ENCODE data around the gene MPZL3. TPM values are rescaled to one million over a fixed set of nuclear protein-coding genes. Genes with fewer than 3 reads are reported as not detected.

Gene MPZL3
- total RNA-seq, 2 experiments from 2014 or later: 20.4 to 28.4 TPM

GRCh38 chr11:118263112-118263511 is 10.9 kb upstream of the MPZL3 start:
- ATAC-seq (no peak), DNase-seq (no peak)
- CTCF ChIA-PET: interaction anchor here (0.6 to 6.2 kb wide), 6 partner anchors 16 to 748 kb away, joined by 3 to 59 read pairs (median 4); no protein-coding TSS in a partner anchor
- no peak overlapping the region for H3K27ac Mint-ChIP-seq
- no peaks in the 10 kb centered on the region for H3K9me3 Mint-ChIP-seq (ENCODE audit: low read depth)
- peaks cover 46% of the 10 kb centered on the region for H3K4me1 Mint-ChIP-seq
- H3K4me3 Mint-ChIP-seq: peak overlapping the region; percentile 69
- H3K27me3 Mint-ChIP-seq: peaks cover 16% of the 10 kb centered on the region
- peaks cover 5% of the 10 kb centered on the region for H3K36me3 Mint-ChIP-seq

GRCh38 chr11:118260353-118260752 is 8.2 kb upstream of the MPZL3 start:
- Mint-ChIP-seq H3K36me3 (peaks cover 5% of the 10 kb centered on the region), H3K27ac (no peak overlapping the region), H3K4me3 (no peak overlapping the region), H3K4me1 (peaks cover 45% of the 10 kb centered on the region), H3K9me3 (ENCODE audit: low read depth) (no peaks in the 10 kb centered on the region), H3K27me3 (peaks cover 12% of the 10 kb centered on the region)
- ATAC-seq (no peak), DNase-seq (no peak)
- CTCF ChIA-PET: interaction anchor here (0.7 to 6.2 kb wide), 10 partner anchors 9 to 93 kb away, joined by 3 to 59 read pairs (median 5); partner anchors contain the start of gene MPZL3

GRCh38 chr11:118259138-118259537 is 7.0 kb upstream of the MPZL3 start:
- Mint-ChIP-seq H3K4me3 (no peak overlapping the region), H3K9me3 (ENCODE audit: low read depth) (no peaks in the 10 kb centered on the region), H3K4me1 (peaks cover 45% of the 10 kb centered on the region), H3K36me3 (peaks cover 7% of the 10 kb centered on the region), H3K27ac (no peak overlapping the region), H3K27me3 (peaks cover under 1% of the 10 kb centered on the region)
- ATAC-seq: no peak
- CTCF ChIA-PET: interaction anchor here (0.5 to 6.2 kb wide), 12 partner anchors 17 to 274 kb away, joined by 3 to 59 read pairs (median 4); no protein-coding TSS in a partner anchor
- DNase-seq: no peak

GRCh38 chr11:118258410-118258809 is 6.2 kb upstream of the MPZL3 start:
- DNase-seq (no peak), ATAC-seq (no peak)
- Mint-ChIP-seq H3K36me3 (peaks cover 7% of the 10 kb centered on the region), H3K4me3 (no peak overlapping the region), H3K27me3 (no peaks in the 10 kb centered on the region), H3K9me3 (ENCODE audit: low read depth) (no peaks in the 10 kb centered on the region), H3K4me1 (peaks cover 38% of the 10 kb centered on the region), H3K27ac (no peak overlapping the region)
- CTCF ChIA-PET: interaction anchor here (1.6 to 6.2 kb wide), 5 partner anchors 18 to 60 kb away, joined by 6 to 59 read pairs (median 12); no protein-coding TSS in a partner anchor

- CTCF ChIA-PET: interaction anchor here (0.7 to 2.6 kb wide), 15 partner anchors 8 to 92 kb away, joined by 3 to 25 read pairs (median 7); partner anchors contain the start of genes CD3G and JAML
- peaks cover 8% of the 10 kb centered on the region for H3K36me3 Mint-ChIP-seq
- H3K27me3 Mint-ChIP-seq: no peaks in the 10 kb centered on the region
- ATAC-seq (peak; percentile 3), DNase-seq (no peak)
- peak overlapping the region; percentile 99 for H3K27ac Mint-ChIP-seq
- H3K9me3 Mint-ChIP-seq (ENCODE audit: low read depth): no peaks in the 10 kb centered on the region
- peaks cover 35% of the 10 kb centered on the region for H3K4me1 Mint-ChIP-seq
- peak overlapping the region; percentile 90 for H3K4me3 Mint-ChIP-seq
These were observed 523 bp upstream of the MPZL3 start for GRCh38 chr11:118252688-118253087.

- peak; percentile 50 for ATAC-seq
- DNase-seq: no peak
- peaks cover 71% of the 10 kb centered on the region for H3K4me1 Mint-ChIP-seq
- H3K36me3 Mint-ChIP-seq: peaks cover 29% of the 10 kb centered on the region
- H3K27ac Mint-ChIP-seq: peak overlapping the region; percentile 74
- H3K9me3 Mint-ChIP-seq (ENCODE audit: low read depth): no peaks in the 10 kb centered on the region
- H3K4me3 Mint-ChIP-seq: no peak overlapping the region
- no peaks in the 10 kb centered on the region for H3K27me3 Mint-ChIP-seq
- CTCF ChIA-PET: interaction anchor here (0.7 to 9.4 kb wide), 6 partner anchors 18 to 56 kb away, joined by 3 to 80 read pairs (median 6); partner anchors contain the start of gene JAML
These were observed 5.1 kb downstream of the MPZL3 start for GRCh38 chr11:118247041-118247440.

- ATAC-seq (no peak), DNase-seq (no peak)
- Mint-ChIP-seq H3K9me3 (ENCODE audit: low read depth) (no peaks in the 10 kb centered on the region), H3K4me3 (no peak overlapping the region), H3K27me3 (no peaks in the 10 kb centered on the region), H3K36me3 (peaks cover 32% of the 10 kb centered on the region), H3K4me1 (peaks cover 81% of the 10 kb centered on the region), H3K27ac (peak overlapping the region; percentile 74)
- CTCF ChIA-PET: interaction anchor here (0.8 to 9.4 kb wide), 7 partner anchors 9 to 107 kb away, joined by 3 to 80 read pairs (median 7); partner anchors contain the start of gene JAML
These were observed 6.1 kb downstream of the MPZL3 start for GRCh38 chr11:118245936-118246562.

GRCh38 chr11:118243993-118244762 is 8.0 kb downstream of the MPZL3 start:
- H3K4me3 Mint-ChIP-seq: no peak overlapping the region
- H3K27ac Mint-ChIP-seq: peak overlapping the region; percentile 73
- H3K9me3 Mint-ChIP-seq (ENCODE audit: low read depth): no peaks in the 10 kb centered on the region
- ATAC-seq: no peak
- CTCF ChIA-PET: interaction anchor here (0.7 to 9.4 kb wide), 6 partner anchors 13 to 45 kb away, joined by 3 to 80 read pairs (median 3); no protein-coding TSS in a partner anchor
- peaks cover 85% of the 10 kb centered on the region for H3K4me1 Mint-ChIP-seq
- no peak for DNase-seq
- H3K36me3 Mint-ChIP-seq: peaks cover 35% of the 10 kb centered on the region
- H3K27me3 Mint-ChIP-seq: no peaks in the 10 kb centered on the region

GRCh38 chr11:118243161-118243560 is 9.0 kb downstream of the MPZL3 start:
- CTCF ChIA-PET: interaction anchor here (1.5 to 9.4 kb wide), 4 partner anchors 8 to 44 kb away, joined by 3 to 80 read pairs (median 34); partner anchors contain the start of genes JAML and MPZL3
- DNase-seq (no peak), ATAC-seq (no peak)
- Mint-ChIP-seq H3K9me3 (ENCODE audit: low read depth) (no peaks in the 10 kb centered on the region), H3K27ac (peak overlapping the region; percentile 73), H3K4me3 (no peak overlapping the region), H3K27me3 (no peaks in the 10 kb centered on the region), H3K4me1 (peaks cover 90% of the 10 kb centered on the region), H3K36me3 (peaks cover 45% of the 10 kb centered on the region)

- CTCF ChIA-PET: interaction anchor here (1.0 to 9.4 kb wide), 10 partner anchors 10 to 54 kb away, joined by 3 to 80 read pairs (median 8); partner anchors contain the start of genes JAML, MPZL2 and MPZL3
- peaks cover 49% of the 10 kb centered on the region for H3K36me3 Mint-ChIP-seq
- H3K27me3 Mint-ChIP-seq: no peaks in the 10 kb centered on the region
- peak overlapping the region; percentile 97 for H3K27ac Mint-ChIP-seq
- H3K4me3 Mint-ChIP-seq: peak overlapping the region; percentile 71
- peaks cover 89% of the 10 kb centered on the region for H3K4me1 Mint-ChIP-seq
- no peaks in the 10 kb centered on the region for H3K9me3 Mint-ChIP-seq (ENCODE audit: low read depth)
- no peak for DNase-seq
- ATAC-seq: no peak
These were observed 10.4 kb downstream of the MPZL3 start for GRCh38 chr11:118241764-118242098.

- H3K27me3 Mint-ChIP-seq: no peaks in the 10 kb centered on the region
- ATAC-seq (peak; percentile 89), DNase-seq (peak; percentile 88)
- no peaks in the 10 kb centered on the region for H3K9me3 Mint-ChIP-seq (ENCODE audit: low read depth)
- H3K4me1 Mint-ChIP-seq: peaks cover 91% of the 10 kb centered on the region
- H3K27ac Mint-ChIP-seq: peak overlapping the region; percentile 97
- peaks cover 52% of the 10 kb centered on the region for H3K36me3 Mint-ChIP-seq
- CTCF ChIA-PET: interaction anchor here (1.2 to 9.4 kb wide), 8 partner anchors 10 to 55 kb away, joined by 4 to 80 read pairs (median 9); partner anchors contain the start of genes JAML and MPZL3
- H3K4me3 Mint-ChIP-seq: peak overlapping the region; percentile 71
These were observed 11.0 kb downstream of the MPZL3 start for GRCh38 chr11:118240999-118241763.

GRCh38 chr11:118239509-118240205 is 12.5 kb downstream of the MPZL3 start:
- Mint-ChIP-seq H3K27me3 (no peaks in the 10 kb centered on the region), H3K36me3 (peaks cover 55% of the 10 kb centered on the region), H3K4me1 (peaks cover 85% of the 10 kb centered on the region), H3K4me3 (peak overlapping the region; percentile 71), H3K9me3 (ENCODE audit: low read depth) (no peaks in the 10 kb centered on the region), H3K27ac (peak overlapping the region; percentile 97)
- no peak for DNase-seq
- ATAC-seq: peak; percentile 10
- CTCF ChIA-PET: interaction anchor here (0.8 to 9.4 kb wide), 7 partner anchors 10 to 68 kb away, joined by 3 to 80 read pairs (median 11); partner anchors contain the start of genes JAML and MPZL3
